Breast epithelium (tissue), 3 donors: ENCODE results near the gene JKAMP.

Experiments used
- POLR2AphosphoS5 ChIP-seq, 3 donors: sonication (generic); formaldehyde crosslinking; IDR thresholded peaks; one replicate each; pipeline ENCODE4 v1.6.1; 2017; ENCODE audit warnings: antibody characterized with exemption in 3 of 3
- TF ChIP-seq, protein P1 (sequence below), 3 donors: fragments of 450-650 bp; IDR thresholded peaks; one replicate each; pipeline ENCODE4 v1.5.1; 2016 to 2017; ENCODE audit warnings: antibody characterized with exemption in 3 of 3, mild to moderate bottlenecking in 3 of 3, moderate library complexity in 3 of 3

DNA sequence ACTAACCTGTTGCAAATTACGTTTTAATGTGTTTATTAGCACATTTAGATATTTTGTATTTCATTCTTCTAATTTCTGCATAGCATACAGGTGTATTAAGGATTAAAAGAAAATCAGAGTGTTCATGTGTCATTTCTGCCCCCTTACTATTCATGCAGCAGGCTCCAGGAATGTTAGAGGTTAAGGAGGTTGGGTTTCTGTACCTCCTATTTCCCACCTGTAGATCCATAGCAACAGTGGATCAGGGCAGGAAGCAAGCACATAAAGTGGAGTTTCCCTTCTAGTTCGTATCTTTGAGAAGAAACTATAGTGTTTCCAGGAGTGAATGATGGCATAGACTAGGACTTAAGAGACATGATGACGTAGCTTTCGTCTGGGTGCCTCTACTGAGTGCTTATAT is 18.9 kb downstream of the JKAMP start:
- TF ChIP-seq POLR2AphosphoS5 (IDR thresholded peaks at IDR 0.05): no peak
- TF ChIP-seq, protein P1, sequence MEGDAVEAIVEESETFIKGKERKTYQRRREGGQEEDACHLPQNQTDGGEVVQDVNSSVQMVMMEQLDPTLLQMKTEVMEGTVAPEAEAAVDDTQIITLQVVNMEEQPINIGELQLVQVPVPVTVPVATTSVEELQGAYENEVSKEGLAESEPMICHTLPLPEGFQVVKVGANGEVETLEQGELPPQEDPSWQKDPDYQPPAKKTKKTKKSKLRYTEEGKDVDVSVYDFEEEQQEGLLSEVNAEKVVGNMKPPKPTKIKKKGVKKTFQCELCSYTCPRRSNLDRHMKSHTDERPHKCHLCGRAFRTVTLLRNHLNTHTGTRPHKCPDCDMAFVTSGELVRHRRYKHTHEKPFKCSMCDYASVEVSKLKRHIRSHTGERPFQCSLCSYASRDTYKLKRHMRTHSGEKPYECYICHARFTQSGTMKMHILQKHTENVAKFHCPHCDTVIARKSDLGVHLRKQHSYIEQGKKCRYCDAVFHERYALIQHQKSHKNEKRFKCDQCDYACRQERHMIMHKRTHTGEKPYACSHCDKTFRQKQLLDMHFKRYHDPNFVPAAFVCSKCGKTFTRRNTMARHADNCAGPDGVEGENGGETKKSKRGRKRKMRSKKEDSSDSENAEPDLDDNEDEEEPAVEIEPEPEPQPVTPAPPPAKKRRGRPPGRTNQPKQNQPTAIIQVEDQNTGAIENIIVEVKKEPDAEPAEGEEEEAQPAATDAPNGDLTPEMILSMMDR (IDR thresholded peaks at IDR 0.05): no peak
